IMR-90 (cell line): ENCODE results near the gene NUBP2. TPM values are rescaled to one million over a fixed set of nuclear protein-coding genes. Genes with fewer than 3 reads are reported as not detected.

Experiments
- ATAC-seq: fragments of 200-7000 bp; cut with Tn5 transposase; 2 replicates; pipeline ENCODE4 v1.9.1; 2020; ENCODE audit warnings: low read depth, mild to moderate bottlenecking, moderate library complexity
- BruUV-seq: library from RNA; stranded (reverse); fragments of 400-500 nt; replicated peaks from 2 replicates; lab custom pipeline; 2021; lab: Mats Ljungman, UMichigan
- CTCF ChIA-PET: fragments of 300-600 bp; formaldehyde crosslinking; extraction: SDS; loops from one replicate; lab custom pipeline; 2021; ENCODE audit warnings: antibody characterized with exemption; lab: Yijun Ruan, JAX
- POLR2A ChIA-PET: fragments of 300-600 bp; sonication (Branson Sonifier 250); formaldehyde crosslinking; loops from one replicate; lab custom pipeline; 2022; ENCODE audit warnings: antibody characterized with exemption; ENCODE audit not compliant: unreplicated experiment; lab: Charles Lee
- DNase-seq: peaks from one replicate; pipeline ENCODE4 v3.0.0; 2013
- H2AFZ ChIP-seq: replicated peaks from 2 replicates; pipeline ENCODE3; 2013; ENCODE audit warnings: low read length, mild to moderate bottlenecking; ENCODE audit not compliant: poor library complexity
- H2AK5ac ChIP-seq: 2 replicates; pipeline ENCODE4 v1.6.1; 2013; ENCODE audit warnings: low read depth, low read length, inconsistent platforms
- H2AK9ac ChIP-seq: replicated peaks from 2 replicates; pipeline ENCODE3; 2013; ENCODE audit warnings: mild to moderate bottlenecking, low read depth, low read length, moderate library complexity; ENCODE audit not compliant: poor library complexity
- H2BK120ac ChIP-seq: 2 replicates; pipeline ENCODE4 v1.6.1; 2013; ENCODE audit warnings: low read depth, low read length, inconsistent platforms
- H2BK15ac ChIP-seq: 3 replicates; pipeline ENCODE4 v1.6.1; 2013; ENCODE audit warnings: low read depth, low read length, inconsistent platforms
- H2BK20ac ChIP-seq: 2 replicates; pipeline ENCODE4 v1.6.1; 2013; ENCODE audit warnings: low read depth, mild to moderate bottlenecking, inconsistent platforms, low read length, moderate library complexity
- H2BK5ac ChIP-seq: 2 replicates; pipeline ENCODE4 v1.6.1; 2013; ENCODE audit warnings: mild to moderate bottlenecking, low read depth, low read length, inconsistent platforms; ENCODE audit not compliant: poor library complexity, severe bottlenecking
- H3K14ac ChIP-seq: replicated peaks from 2 replicates; pipeline ENCODE4 v1.6.1; 2013; ENCODE audit warnings: low read depth, low read length, inconsistent platforms
- H3K18ac ChIP-seq: 2 replicates; pipeline ENCODE4 v1.6.1; 2013; ENCODE audit warnings: low read depth, low read length, control low read depth
- H3K23ac ChIP-seq: 2 replicates; pipeline ENCODE4 v1.6.1; 2013; ENCODE audit warnings: low read depth, low read length, inconsistent platforms
- H3K27ac ChIP-seq: 2 replicates; pipeline ENCODE4 v1.5.1; 2013; ENCODE audit warnings: mild to moderate bottlenecking, control low read depth, low read length; ENCODE audit not compliant: insufficient read depth
- H3K27me3 ChIP-seq: 2 replicates; pipeline ENCODE4 v1.6.1; 2013; ENCODE audit warnings: low read length; ENCODE audit not compliant: control insufficient read depth, insufficient read depth
- H3K36me3 ChIP-seq: 2 replicates; pipeline ENCODE4 v1.6.1; 2013; ENCODE audit warnings: low read length, mixed read lengths; ENCODE audit not compliant: control insufficient read depth, insufficient read depth
- H3K4ac ChIP-seq: 2 replicates; pipeline ENCODE4 v1.6.1; 2013; ENCODE audit warnings: low read depth, low read length, inconsistent platforms
- H3K4me1 ChIP-seq: 2 replicates; pipeline ENCODE4 v1.6.1; 2013; ENCODE audit warnings: low read length, mixed read lengths; ENCODE audit not compliant: control insufficient read depth, insufficient read depth
- H3K4me2 ChIP-seq: 2 replicates; pipeline ENCODE4 v1.6.1; 2013; ENCODE audit warnings: low read depth, mild to moderate bottlenecking, control low read depth, low read length, moderate library complexity
- H3K4me3 ChIP-seq: 2 replicates; pipeline ENCODE4 v1.5.1; 2013; ENCODE audit warnings: low read depth, mild to moderate bottlenecking, control low read depth, low read length, moderate library complexity; ENCODE audit not compliant: insufficient read depth
- H3K56ac ChIP-seq: 2 replicates; pipeline ENCODE4 v1.6.1; 2013; ENCODE audit warnings: low read length, inconsistent platforms; ENCODE audit not compliant: insufficient read depth; ENCODE audit errors: extremely low read depth
- H3K79me1 ChIP-seq, 2 experiments: 2 replicates each; pipeline ENCODE4 v1.6.1; 2013; ENCODE audit warnings: low read length in 2 of 2, inconsistent platforms in 1 of 2, low read depth in 1 of 2
- H3K9ac ChIP-seq: 2 replicates; pipeline ENCODE4 v1.6.1; 2013; ENCODE audit warnings: low read depth, low read length, control low read depth
- H3K9me1 ChIP-seq: 2 replicates; pipeline ENCODE4 v1.6.1; 2013; ENCODE audit warnings: low read length, inconsistent platforms; ENCODE audit not compliant: insufficient read depth
- H3K9me3 ChIP-seq: 2 replicates; pipeline ENCODE4 v1.6.1; 2013; ENCODE audit warnings: low read length; ENCODE audit not compliant: control insufficient read depth, insufficient read depth
- H4K20me1 ChIP-seq: 2 replicates; pipeline ENCODE4 v1.6.1; 2013; ENCODE audit warnings: low read length, inconsistent platforms; ENCODE audit not compliant: insufficient read depth
- H4K5ac ChIP-seq: 2 replicates; pipeline ENCODE4 v1.6.1; 2013; ENCODE audit warnings: mild to moderate bottlenecking, low read depth, low read length, control low read depth
- H4K8ac ChIP-seq, 2 experiments: 2 replicates each; pipeline ENCODE4 v1.6.1; 2013; ENCODE audit warnings: low read depth in 2 of 2, low read length in 2 of 2, control low read depth in 1 of 2, inconsistent platforms in 1 of 2
- H4K91ac ChIP-seq: 2 replicates; pipeline ENCODE4 v1.6.1; 2013; ENCODE audit warnings: low read depth, low read length, inconsistent platforms; ENCODE audit not compliant: insufficient read depth
- CEBPB ChIP-seq: IDR thresholded peaks from 2 replicates; pipeline ENCODE4 v1.6.1; 2012; ENCODE audit warnings: low read depth, low read length, improper control_type of control experiment
- CHD1 ChIP-seq: IDR thresholded peaks from 2 replicates; pipeline ENCODE4 v1.6.1; 2012; ENCODE audit warnings: low read depth, low read length, improper control_type of control experiment
- MAFK ChIP-seq: IDR thresholded peaks from 2 replicates; pipeline ENCODE4 v1.6.1; 2012; ENCODE audit warnings: low read depth, low read length, improper control_type of control experiment
- MXI1 ChIP-seq: IDR thresholded peaks from 2 replicates; pipeline ENCODE4 v1.6.1; 2012; ENCODE audit warnings: low read depth, mild to moderate bottlenecking, low read length, moderate library complexity, borderline replicate concordance
- NFE2L2 ChIP-seq: fragments of 150-350 bp; IDR thresholded peaks from 2 replicates; pipeline ENCODE4 v1.6.1; 2016; ENCODE audit warnings: low read depth, mild to moderate bottlenecking, low read length
- POLR2A ChIP-seq: IDR thresholded peaks from 2 replicates; pipeline ENCODE4 v1.6.1; 2012; ENCODE audit warnings: mild to moderate bottlenecking, low read depth, low read length
- RAD21 ChIP-seq: IDR thresholded peaks from 2 replicates; pipeline ENCODE4 v1.6.1; 2012; ENCODE audit warnings: low read length, improper control_type of control experiment
- RCOR1 ChIP-seq: IDR thresholded peaks from 2 replicates; pipeline ENCODE4 v1.6.1; 2012; ENCODE audit warnings: mild to moderate bottlenecking, low read length, improper control_type of control experiment; ENCODE audit not compliant: insufficient replicate concordance
- RFX5 ChIP-seq: IDR thresholded peaks from 2 replicates; pipeline ENCODE4 v1.8.0; 2012; ENCODE audit warnings: low read depth, mild to moderate bottlenecking, low read length, moderate library complexity
- SMC3 ChIP-seq: fragments of 150-350 bp; IDR thresholded peaks from 2 replicates; pipeline ENCODE4 v1.6.1; 2016; ENCODE audit warnings: low read depth, mild to moderate bottlenecking, antibody characterized with exemption, low read length, moderate library complexity
- WGBS, 2 experiments: methylation state at CpG; one replicate each; pipeline versions ENCODE4 v1.1.5 to v1.1.7; 2013; ENCODE audit warnings: missing lambda C conversion rate in 2 of 2; ENCODE audit not compliant: insufficient read length in 1 of 2; ENCODE audit errors: extremely low coverage in 2 of 2; 5-methylcytosine and 5-hydroxymethylcytosine counted together
- dilution Hi-C: fragments of 300-500 bp; cut with HindIII; formaldehyde crosslinking; loops from one replicate; pipeline ENCODE4 v1.14.3; 2018; ENCODE audit warnings: low sequenced_read_pairs; ENCODE audit not compliant: unreplicated experiment
- in situ Hi-C: fragments of 300-500 bp; cut with MboI; formaldehyde crosslinking; loops from 3 replicates; pipeline ENCODE4 v1.14.3; 2019; ENCODE audit warnings: low sequenced_read_pairs, inconsistent platforms, mixed read lengths
- intact Hi-C: fragments of 100-400 bp; cut with micrococcal nuclease; formaldehyde crosslinking; loops from 2 replicates; pipeline ENCODE4 v1.10.0; 2022
- polyA plus RNA-seq, 3 experiments: library from polyadenylated mRNA; depleted of rRNA; stranded (reverse); fragments of >200 nt; gene quantifications; 2 replicates each; pipeline ENCODE4 v1.2.3, GENCODE V29; 2012; ENCODE audit warnings: low replicate concordance in 1 of 3
- total RNA-seq: library from RNA; depleted of rRNA; stranded (reverse); fragments of >200 nt; gene quantifications from 2 replicates; pipeline ENCODE4 v1.2.3, GENCODE V29; 2012
- TF ChIP-seq, protein P1 (sequence below): conservative IDR thresholded peaks from 2 replicates; pipeline ENCODE4 v1.5.1; 2012; ENCODE audit warnings: mild to moderate bottlenecking, low read depth, low read length, improper control_type of control experiment
- TF ChIP-seq, protein P2 (sequence below): fragments of 150-350 bp; IDR thresholded peaks from 2 replicates; pipeline ENCODE4 v1.6.1; 2016; ENCODE audit warnings: low read depth, mild to moderate bottlenecking, low read length, moderate library complexity, borderline replicate concordance

The NUBP2 gene
- total and polyA plus RNA-seq, 2 of the 4 experiments (the other 2 are of a cell fraction): 62.6 to 131 TPM

DNA sequence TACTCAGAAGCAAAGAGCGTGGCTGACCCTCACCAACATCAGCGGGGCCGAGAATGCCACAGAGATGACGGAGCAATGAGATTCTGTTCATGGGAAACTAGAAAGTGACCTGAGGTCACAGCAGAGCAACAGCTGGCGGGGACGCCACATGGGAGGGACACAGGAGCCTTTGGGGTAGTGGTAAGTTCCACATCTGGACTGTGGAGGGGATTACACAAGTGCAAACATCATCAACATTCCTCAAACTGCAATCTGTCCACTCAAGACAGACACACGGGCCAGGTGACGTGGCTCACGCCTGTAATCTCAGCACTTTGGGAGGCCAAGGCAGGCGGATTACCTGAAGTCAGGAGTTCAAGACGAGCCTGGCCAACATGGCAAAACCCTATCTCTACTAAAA lies 32.7 kb downstream of the NUBP2 start:
- Histone ChIP-seq H3K56ac (no peak overlapping the region), H2BK15ac (no peak overlapping the region), H3K18ac (no peak overlapping the region), H2AK9ac (no peak overlapping the region), H4K8ac (no peak overlapping the region), H3K27me3 (no peaks in the 10 kb centered on the region), H2AFZ (no peak overlapping the region), H4K91ac (no peak overlapping the region), H3K9ac (no peak overlapping the region), H3K23ac (no peak overlapping the region), H2BK5ac (no peak overlapping the region), H3K9me3 (no peaks in the 10 kb centered on the region), H2AK5ac (no peak overlapping the region), H3K79me1 (no peaks in the 10 kb centered on the region), H2BK120ac (no peak overlapping the region), H3K14ac (no peak overlapping the region), H4K20me1 (no peaks in the 10 kb centered on the region), H3K4me3 (no peak overlapping the region), H4K5ac (no peak overlapping the region), H3K9me1 (peaks cover 2% of the 10 kb centered on the region; the same call in 1 of the 2 replicates), H2BK20ac (no peak overlapping the region), H3K4ac (no peak overlapping the region), H3K36me3 (peaks cover 9% of the 10 kb centered on the region; the same call in 1 of the 2 replicates), H3K27ac (no peak overlapping the region), H3K4me2 (no peak overlapping the region), H3K4me1 (peaks cover 4% of the 10 kb centered on the region; the same call in 1 of the 2 replicates)
- CTCF ChIA-PET: no interaction called here
- dilution Hi-C loops: no loop called here
- in situ Hi-C loops: no loop called here
- DNase-seq (no peak), ATAC-seq (no peak)
- POLR2A ChIA-PET: interaction anchor here (0.6 kb wide), 1 partner anchor 18 kb away, joined by 4 read pairs; no protein-coding TSS in a partner anchor
- WGBS, 2 experiments: 100% methylated on average over 1 of the region's 11 CpGs; no CpG with 5 or more reads in 1 of the 2 experiments
- intact Hi-C loops: no loop called here
- TF ChIP-seq POLR2A (no peak), CHD1 (no peak), RFX5 (no peak), MXI1 (no peak), MAFK (no peak), NFE2L2 (no peak), SMC3 (no peak), RAD21 (no peak), CEBPB (no peak), RCOR1 (no peak)
- TF ChIP-seq, protein P1, sequence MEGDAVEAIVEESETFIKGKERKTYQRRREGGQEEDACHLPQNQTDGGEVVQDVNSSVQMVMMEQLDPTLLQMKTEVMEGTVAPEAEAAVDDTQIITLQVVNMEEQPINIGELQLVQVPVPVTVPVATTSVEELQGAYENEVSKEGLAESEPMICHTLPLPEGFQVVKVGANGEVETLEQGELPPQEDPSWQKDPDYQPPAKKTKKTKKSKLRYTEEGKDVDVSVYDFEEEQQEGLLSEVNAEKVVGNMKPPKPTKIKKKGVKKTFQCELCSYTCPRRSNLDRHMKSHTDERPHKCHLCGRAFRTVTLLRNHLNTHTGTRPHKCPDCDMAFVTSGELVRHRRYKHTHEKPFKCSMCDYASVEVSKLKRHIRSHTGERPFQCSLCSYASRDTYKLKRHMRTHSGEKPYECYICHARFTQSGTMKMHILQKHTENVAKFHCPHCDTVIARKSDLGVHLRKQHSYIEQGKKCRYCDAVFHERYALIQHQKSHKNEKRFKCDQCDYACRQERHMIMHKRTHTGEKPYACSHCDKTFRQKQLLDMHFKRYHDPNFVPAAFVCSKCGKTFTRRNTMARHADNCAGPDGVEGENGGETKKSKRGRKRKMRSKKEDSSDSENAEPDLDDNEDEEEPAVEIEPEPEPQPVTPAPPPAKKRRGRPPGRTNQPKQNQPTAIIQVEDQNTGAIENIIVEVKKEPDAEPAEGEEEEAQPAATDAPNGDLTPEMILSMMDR: no peak
- TF ChIP-seq, protein P2, sequence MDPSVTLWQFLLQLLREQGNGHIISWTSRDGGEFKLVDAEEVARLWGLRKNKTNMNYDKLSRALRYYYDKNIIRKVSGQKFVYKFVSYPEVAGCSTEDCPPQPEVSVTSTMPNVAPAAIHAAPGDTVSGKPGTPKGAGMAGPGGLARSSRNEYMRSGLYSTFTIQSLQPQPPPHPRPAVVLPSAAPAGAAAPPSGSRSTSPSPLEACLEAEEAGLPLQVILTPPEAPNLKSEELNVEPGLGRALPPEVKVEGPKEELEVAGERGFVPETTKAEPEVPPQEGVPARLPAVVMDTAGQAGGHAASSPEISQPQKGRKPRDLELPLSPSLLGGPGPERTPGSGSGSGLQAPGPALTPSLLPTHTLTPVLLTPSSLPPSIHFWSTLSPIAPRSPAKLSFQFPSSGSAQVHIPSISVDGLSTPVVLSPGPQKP: no peak
- BruUV-seq: no TSS peak
